Measurements from ENCODE around the gene LYZL1.
"Not testable (repeated sequence)": the region's sequence is repeated elsewhere in the genome, so short reads cannot be mapped to it uniquely, and the experiment has no call there.

The LYZL1 gene

GRCh38 chr10:29263506-29263905 lies 25.4 kb upstream of the LYZL1 start:
- DNase-seq (ENCODE audit: low read depth in 2 of 2): no peak

GRCh38 chr10:29265210-29265768 lies 23.6 kb upstream of the LYZL1 start:
- DNase-seq (ENCODE audit: low read depth in 2 of 2): no peak

GRCh38 chr10:29266641-29267040 lies 22.2 kb upstream of the LYZL1 start:
- no peak for DNase-seq (ENCODE audit: low read depth in 2 of 2)

GRCh38 chr10:29268011-29268410 lies 20.9 kb upstream of the LYZL1 start:
- DNase-seq (ENCODE audit: low read depth in 2 of 2): no peak

- no peak for DNase-seq (ENCODE audit: low read depth in 2 of 2)
Measured at GRCh38 chr10:29269486-29269885, 19.4 kb upstream of the LYZL1 start.

GRCh38 chr10:29270883-29271282 lies 18.0 kb upstream of the LYZL1 start:
- no peak for DNase-seq (ENCODE audit: low read depth in 2 of 2)

- no peak for DNase-seq (ENCODE audit: low read depth in 2 of 2)
Measured at GRCh38 chr10:29271877-29272276, 17.0 kb upstream of the LYZL1 start.

GRCh38 chr10:29273478-29273877 lies 15.4 kb upstream of the LYZL1 start:
- DNase-seq (ENCODE audit: low read depth in 2 of 2): no peak

- no peak for DNase-seq (ENCODE audit: low read depth in 2 of 2)
Measured at GRCh38 chr10:29276251-29276850, 12.5 kb upstream of the LYZL1 start.

GRCh38 chr10:29277296-29277695 lies 11.6 kb upstream of the LYZL1 start:
- DNase-seq (ENCODE audit: low read depth in 2 of 2): no peak

GRCh38 chr10:29279779-29280487 lies 8.9 kb upstream of the LYZL1 start:
- DNase-seq (ENCODE audit: low read depth in 2 of 2): no peak

- no peak for DNase-seq (ENCODE audit: low read depth in 2 of 2)
Measured at GRCh38 chr10:29280488-29280840, 8.4 kb upstream of the LYZL1 start.

GRCh38 chr10:29285624-29286051 lies 3.2 kb upstream of the LYZL1 start:
- no peak for DNase-seq (ENCODE audit: low read depth in 2 of 2)

- DNase-seq (ENCODE audit: low read depth in 2 of 2): no peak
Measured at GRCh38 chr10:29287635-29288034, 1.2 kb upstream of the LYZL1 start.

- not testable (repeated sequence) for DNase-seq (ENCODE audit: low read depth in 2 of 2)
Measured at GRCh38 chr10:29291561-29291960, 2.7 kb downstream of the LYZL1 start.

GRCh38 chr10:29292406-29292805 lies 3.5 kb downstream of the LYZL1 start:
- not testable (repeated sequence) for DNase-seq (ENCODE audit: low read depth in 2 of 2)

GRCh38 chr10:29295813-29296212 lies 6.9 kb downstream of the LYZL1 start:
- no peak for DNase-seq (ENCODE audit: low read depth in 2 of 2)

- DNase-seq (ENCODE audit: low read depth in 2 of 2): no peak
Measured at GRCh38 chr10:29297678-29298077, 8.8 kb downstream of the LYZL1 start.

- DNase-seq (ENCODE audit: low read depth in 2 of 2): no peak
Measured at GRCh38 chr10:29301359-29301910, 12.6 kb downstream of the LYZL1 start.

GRCh38 chr10:29302499-29302898 lies 13.6 kb downstream of the LYZL1 start:
- no peak for DNase-seq (ENCODE audit: low read depth in 2 of 2)

- DNase-seq (ENCODE audit: low read depth in 2 of 2): peak; percentile 24 to 31
Measured at GRCh38 chr10:29304264-29304994, 15.6 kb downstream of the LYZL1 start.

GRCh38 chr10:29304995-29305335 lies 16.1 kb downstream of the LYZL1 start:
- DNase-seq (ENCODE audit: low read depth in 2 of 2): no peak

- no peak for DNase-seq (ENCODE audit: low read depth in 2 of 2)
Measured at GRCh38 chr10:29306688-29307087, 17.8 kb downstream of the LYZL1 start.
